Brain microvascular endothelial cell (primary cell): ENCODE measurements around the gene EHD4.

Source experiments
- DNase-seq: peaks from one replicate; pipeline ENCODE4 v3.0.0-alpha.2; 2020
- H3K27ac ChIP-seq: fragments of 250-450 bp; sonication (Bioruptor Pico); 2 replicates; pipeline ENCODE4 v1.5.1; 2020; ENCODE audit warnings: mild to moderate bottlenecking, moderate library complexity
- H3K27me3 ChIP-seq: fragments of 250-450 bp; sonication (Bioruptor Pico); replicated peaks from 2 replicates; pipeline ENCODE4 v1.5.1; 2020; ENCODE audit warnings: mild to moderate bottlenecking
- H3K36me3 ChIP-seq: fragments of 250-450 bp; sonication (Bioruptor Pico); replicated peaks from 2 replicates; pipeline ENCODE4 v1.5.1; 2020; ENCODE audit warnings: mild to moderate bottlenecking
- H3K4me3 ChIP-seq: 2 replicates; pipeline ENCODE4 v1.5.1; 2011; ENCODE audit warnings: low read depth, mild to moderate bottlenecking, control low read depth, low read length, moderate library complexity
- in situ Hi-C: cut with HindIII; loops from 2 replicates; pipeline ENCODE4 v1.10.0; 2017; ENCODE audit warnings: low sequenced_read_pairs, low pct_ligation_motif_present
- TF ChIP-seq, protein P1 (sequence below): IDR thresholded peaks from 2 replicates; pipeline ENCODE4 v1.5.1; 2011; ENCODE audit warnings: low read depth, mild to moderate bottlenecking, moderate library complexity, low read length, control low read depth, inconsistent platforms; ENCODE audit errors: missing control alignments

EHD4 gene

DNA sequence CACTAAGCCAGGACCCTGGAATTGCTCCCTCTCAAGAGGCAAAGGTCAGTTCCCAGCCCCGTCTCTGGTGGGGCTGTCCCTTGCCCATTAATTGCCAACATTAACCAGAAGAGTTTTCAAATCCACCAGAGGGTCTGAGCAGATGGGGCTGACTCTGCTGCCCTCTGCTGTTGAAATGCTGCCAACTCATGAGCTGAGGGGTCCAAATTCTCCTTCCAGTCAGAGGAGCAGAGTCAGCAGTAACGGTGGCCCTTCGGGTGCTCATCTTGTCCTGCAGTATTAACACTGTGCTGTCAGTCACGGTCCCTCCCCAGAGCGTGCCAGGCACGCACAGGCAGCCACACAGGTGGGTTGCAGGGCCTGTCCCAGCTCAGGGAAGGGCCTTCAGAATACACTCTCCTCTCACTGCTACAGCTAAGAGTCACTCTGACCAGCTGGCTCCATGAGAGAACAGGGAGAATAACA, 67.8 kb downstream of the EHD4 start:
- in situ Hi-C loops, result no loop called here

DNA sequence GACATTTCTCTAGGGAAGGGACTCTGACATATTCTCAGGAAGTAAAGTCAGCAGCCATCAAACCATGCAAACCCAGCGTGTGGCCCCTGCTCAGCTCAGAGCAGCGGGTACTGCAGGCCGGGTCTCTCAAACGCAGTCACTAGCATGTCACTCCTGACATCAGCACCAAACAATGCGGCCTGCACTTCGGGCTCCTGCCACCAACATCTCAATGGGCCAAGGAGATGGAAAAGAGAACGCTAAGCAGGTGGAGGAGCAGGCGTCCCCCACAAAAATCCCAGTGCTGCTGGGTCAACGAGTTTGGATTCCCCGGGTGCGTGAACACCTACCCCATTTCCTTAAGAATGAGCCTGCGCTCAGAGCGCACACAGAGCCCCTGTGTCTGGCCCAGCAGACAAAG, 68.6 kb downstream of the EHD4 start:
- H3K36me3 ChIP-seq, result peaks cover 30% of the 10 kb centered on the region
- in situ Hi-C loops, result no loop called here

More for the DNA sequence above, 67.8 kb downstream of the EHD4 start:
- H3K27me3 ChIP-seq, result no peaks in the 10 kb centered on the region
- no peak overlapping the region for H3K4me3 ChIP-seq
- peak; percentile 57 for DNase-seq
- peaks cover 34% of the 10 kb centered on the region for H3K36me3 ChIP-seq
- TF ChIP-seq, protein P1, sequence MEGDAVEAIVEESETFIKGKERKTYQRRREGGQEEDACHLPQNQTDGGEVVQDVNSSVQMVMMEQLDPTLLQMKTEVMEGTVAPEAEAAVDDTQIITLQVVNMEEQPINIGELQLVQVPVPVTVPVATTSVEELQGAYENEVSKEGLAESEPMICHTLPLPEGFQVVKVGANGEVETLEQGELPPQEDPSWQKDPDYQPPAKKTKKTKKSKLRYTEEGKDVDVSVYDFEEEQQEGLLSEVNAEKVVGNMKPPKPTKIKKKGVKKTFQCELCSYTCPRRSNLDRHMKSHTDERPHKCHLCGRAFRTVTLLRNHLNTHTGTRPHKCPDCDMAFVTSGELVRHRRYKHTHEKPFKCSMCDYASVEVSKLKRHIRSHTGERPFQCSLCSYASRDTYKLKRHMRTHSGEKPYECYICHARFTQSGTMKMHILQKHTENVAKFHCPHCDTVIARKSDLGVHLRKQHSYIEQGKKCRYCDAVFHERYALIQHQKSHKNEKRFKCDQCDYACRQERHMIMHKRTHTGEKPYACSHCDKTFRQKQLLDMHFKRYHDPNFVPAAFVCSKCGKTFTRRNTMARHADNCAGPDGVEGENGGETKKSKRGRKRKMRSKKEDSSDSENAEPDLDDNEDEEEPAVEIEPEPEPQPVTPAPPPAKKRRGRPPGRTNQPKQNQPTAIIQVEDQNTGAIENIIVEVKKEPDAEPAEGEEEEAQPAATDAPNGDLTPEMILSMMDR, result peak; percentile 95
- no peak overlapping the region for H3K27ac ChIP-seq

DNA sequence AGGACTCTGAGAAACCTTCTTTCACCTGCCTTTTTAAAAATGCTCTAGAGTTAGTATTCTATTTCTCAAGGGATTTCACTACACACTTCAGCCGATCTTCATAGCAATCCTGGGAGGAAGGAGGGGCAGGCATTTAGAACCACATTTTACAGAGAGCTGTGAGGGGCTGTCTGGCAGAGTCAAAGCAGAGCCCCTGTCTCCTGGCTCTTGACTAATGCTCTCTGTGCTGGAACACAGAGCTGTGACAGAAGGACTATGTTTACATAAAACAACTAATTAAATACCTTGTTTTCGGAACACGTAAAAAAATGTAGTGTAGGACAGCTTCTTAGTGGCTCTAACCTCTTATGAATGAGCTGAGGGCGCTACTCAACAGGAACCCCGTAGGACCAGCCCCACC, 70.9 kb downstream of the EHD4 start:
- in situ Hi-C loops, result no loop called here
- TF ChIP-seq, protein P1, result no peak
- H3K27me3 ChIP-seq, result no peaks in the 10 kb centered on the region
- H3K4me3 ChIP-seq, result no peak overlapping the region
- H3K27ac ChIP-seq, result no peak overlapping the region
- H3K36me3 ChIP-seq, result peaks cover 22% of the 10 kb centered on the region
- no peak for DNase-seq

More for the DNA sequence above, 68.6 kb downstream of the EHD4 start:
- TF ChIP-seq, protein P1, result no peak
- no peak overlapping the region for H3K4me3 ChIP-seq
- no peak overlapping the region for H3K27ac ChIP-seq
- DNase-seq, result no peak
- no peaks in the 10 kb centered on the region for H3K27me3 ChIP-seq

DNA sequence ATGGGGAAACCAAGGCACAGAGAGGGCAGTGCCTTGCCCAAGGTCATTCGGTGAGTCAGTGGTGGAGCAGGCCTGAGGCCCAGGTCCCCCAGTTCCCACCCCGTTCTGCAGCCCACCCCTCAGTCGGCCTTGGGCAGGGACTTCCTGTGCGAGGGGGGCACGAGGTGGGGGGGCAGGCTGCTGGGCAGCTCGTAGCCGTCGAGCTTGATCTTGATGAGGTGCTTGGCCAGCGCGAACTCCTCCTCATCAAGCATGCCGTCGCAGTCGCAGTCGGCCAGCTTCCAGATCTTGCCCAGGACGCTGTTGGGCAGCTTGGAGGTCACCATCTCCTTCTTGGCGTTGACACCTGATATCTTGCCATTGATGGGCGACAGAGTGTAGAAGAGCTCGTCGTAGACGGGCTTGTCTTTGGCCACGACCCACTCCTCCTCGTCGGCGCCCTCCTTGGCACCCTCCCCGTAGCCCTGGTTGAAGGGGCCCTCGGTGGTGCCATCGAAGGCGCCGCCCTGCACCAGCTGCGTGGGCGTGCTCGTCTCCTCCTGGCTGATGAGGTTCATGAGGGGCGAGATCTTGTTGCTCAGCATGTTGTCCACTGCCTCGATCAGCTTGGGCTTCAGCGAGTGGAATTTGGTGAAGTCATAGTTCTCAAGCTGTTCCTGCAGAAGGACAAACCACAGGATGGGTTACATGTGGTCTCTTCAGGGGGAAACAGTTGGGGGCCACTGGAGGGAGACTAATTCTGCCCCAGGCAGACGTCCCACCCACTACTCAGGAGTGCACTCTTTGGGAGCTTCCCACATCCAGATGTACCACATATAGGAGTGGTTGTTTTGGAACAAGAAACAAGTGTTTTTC, 71.6 kb downstream of the EHD4 start:
- Histone ChIP-seq H3K36me3 (peaks cover 18% of the 10 kb centered on the region), H3K4me3 (no peak overlapping the region), H3K27ac (no peak overlapping the region), H3K27me3 (no peaks in the 10 kb centered on the region)
- TF ChIP-seq, protein P1, result no peak
- DNase-seq, result no peak
- in situ Hi-C loops, result no loop called here

DNA sequence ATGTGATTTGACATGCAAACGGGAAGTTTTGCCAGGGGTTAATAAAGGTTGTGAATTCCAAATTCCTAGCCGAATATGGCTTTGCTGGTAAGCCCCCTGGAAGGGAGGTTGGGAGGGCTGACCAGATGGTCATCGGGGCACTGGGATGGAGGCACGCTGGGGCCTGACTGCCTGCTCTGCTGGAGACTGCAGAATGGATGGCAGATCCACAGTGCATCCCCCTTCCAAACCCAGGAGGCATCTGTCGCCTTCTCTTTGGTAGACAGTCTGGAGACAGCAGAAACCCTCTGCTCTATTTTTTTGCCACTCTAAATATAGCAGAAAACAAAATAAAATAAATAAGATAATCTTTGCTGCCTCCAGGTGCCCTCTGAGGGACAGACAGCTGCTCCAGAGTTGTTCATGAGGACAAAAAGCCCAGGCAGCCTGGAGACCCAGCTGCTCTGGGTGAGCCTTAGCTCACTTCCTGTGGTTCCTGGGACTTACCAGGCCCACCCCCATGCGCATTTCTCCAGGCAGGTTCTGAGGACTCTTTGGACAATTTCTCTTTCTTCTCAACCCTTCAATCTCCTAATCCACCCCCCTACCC, 72.4 kb downstream of the EHD4 start:
- in situ Hi-C loops, result no loop called here
- H3K27me3 ChIP-seq, result no peaks in the 10 kb centered on the region
- TF ChIP-seq, protein P1, result no peak
- DNase-seq, result no peak
- H3K27ac ChIP-seq, result no peak overlapping the region
- no peak overlapping the region for H3K4me3 ChIP-seq
- peaks cover 18% of the 10 kb centered on the region for H3K36me3 ChIP-seq
